Measurements from ENCODE around the gene TSNAXIP1.

The TSNAXIP1 gene

DNA sequence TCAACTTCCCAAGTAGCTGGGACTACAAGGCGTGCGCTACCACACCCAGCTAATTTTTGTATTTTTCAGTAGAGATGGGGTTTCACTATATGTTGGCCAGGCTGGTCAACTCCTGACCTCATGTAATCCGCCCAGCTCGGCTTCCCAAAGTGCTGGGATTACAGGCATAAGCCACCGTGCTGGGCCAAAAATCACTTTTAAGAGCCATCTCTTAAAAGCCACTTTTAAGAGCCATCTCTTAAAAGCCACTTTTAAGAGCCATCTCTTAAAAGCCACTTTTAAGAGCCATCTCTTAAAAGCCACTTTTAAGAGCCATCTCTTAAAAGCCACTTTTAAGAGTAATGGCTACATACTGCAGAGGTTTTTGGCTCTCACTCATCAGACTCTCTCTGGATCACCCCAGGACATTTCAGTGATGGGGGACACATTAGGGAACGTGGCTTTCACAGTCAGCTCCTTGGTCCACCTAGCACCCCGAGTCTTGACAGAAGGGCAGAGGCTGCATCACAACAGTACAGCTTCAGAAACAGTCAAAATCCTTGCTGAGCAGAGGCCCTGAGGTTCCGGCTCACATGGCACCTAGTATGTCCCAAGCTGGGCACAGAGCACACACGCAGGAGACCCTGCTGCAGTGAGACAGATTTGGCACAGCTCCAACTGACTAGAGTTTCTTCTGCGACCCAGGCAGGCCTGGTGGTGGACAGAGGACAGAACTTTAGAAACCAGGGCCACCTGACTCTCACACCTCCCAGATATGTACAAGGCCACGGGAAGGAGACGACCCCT lies 23.9 kb upstream of the TSNAXIP1 start:
- DNase-seq = no peak

DNA sequence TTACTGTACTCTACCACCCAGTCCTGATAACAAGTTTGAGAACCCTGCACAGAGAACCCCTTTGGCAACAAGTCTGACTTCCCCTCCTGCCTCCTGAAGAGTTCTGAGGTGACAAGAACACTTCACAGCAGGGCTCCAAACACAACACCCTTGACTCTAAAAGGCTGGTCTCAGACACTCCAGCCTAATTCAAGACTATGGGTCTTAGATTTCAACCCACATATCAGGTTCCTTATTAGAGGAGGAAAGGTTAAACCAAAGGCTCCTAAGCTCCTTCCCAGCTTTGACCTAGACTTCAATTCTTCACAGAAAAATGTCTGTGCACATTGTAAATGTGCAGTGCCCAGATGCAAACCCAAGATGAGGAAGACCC lies 23.4 kb upstream of the TSNAXIP1 start:
- DNase-seq = no peak

DNA sequence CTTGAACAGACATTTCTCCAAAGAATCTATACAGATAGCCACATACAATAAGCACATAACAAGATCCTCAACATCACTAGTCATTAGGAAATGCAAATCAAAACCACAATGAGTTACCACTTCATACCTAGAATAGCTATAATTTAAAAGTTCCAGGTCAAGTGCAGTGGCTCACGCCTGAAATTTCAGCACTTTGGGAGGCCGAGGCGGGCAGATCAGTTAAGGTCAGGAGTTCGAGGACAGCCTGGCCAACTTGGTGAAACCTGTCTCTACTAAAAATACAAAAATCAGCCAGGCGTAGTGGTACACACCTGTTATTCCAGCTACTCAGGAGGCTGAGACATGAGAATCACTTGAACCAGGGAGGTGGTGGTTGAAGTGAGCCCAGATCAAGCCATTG lies 20.2 kb upstream of the TSNAXIP1 start:
- DNase-seq = no peak

DNA sequence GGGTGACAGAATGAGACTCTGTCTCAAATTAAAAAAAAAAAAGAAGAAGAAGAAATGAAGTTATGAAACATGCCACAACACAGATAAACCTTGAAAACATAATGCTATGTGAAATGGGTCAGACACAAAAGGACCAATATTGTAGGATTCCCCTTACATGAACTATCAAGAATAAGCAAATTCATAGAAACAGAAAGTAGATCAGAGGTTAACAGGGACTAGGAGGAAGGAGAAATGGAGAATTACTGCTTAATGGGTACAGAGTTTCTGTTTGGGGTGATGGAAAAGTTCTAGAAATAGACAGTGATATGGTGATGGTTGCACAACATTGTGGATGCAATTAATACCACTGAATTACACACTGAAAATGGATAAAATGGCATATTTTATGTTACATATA lies 16.6 kb upstream of the TSNAXIP1 start:
- no peak for DNase-seq

DNA sequence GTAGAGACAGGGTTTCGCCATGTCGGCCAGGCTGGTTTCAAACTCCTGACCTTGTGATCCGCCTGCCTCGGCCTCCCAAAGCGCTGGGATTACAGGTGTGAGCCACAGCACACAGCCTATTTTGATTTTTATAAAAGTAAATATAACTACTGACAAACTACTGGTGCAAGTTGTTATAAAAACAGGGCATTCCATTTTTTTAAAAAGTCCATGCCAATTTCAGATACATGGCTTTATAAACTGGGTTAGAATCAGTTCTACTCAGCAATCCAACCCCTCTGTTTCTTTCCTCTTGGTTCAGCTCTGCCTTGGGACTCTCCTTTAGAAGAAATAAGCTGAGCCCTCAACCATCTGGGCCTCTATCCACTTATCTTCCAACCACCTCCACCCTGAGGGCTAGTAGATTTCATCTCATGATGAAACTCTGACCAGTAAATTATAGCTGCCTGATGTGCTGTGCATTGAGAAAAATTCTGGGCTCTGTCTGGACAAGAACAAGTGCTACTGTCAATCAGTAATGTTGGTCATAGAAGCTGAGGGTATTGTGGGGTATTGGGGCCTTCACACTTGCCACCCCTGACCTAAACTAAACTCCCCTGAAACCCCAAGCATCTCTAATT lies 10.5 kb upstream of the TSNAXIP1 start:
- DNase-seq = no peak

DNA sequence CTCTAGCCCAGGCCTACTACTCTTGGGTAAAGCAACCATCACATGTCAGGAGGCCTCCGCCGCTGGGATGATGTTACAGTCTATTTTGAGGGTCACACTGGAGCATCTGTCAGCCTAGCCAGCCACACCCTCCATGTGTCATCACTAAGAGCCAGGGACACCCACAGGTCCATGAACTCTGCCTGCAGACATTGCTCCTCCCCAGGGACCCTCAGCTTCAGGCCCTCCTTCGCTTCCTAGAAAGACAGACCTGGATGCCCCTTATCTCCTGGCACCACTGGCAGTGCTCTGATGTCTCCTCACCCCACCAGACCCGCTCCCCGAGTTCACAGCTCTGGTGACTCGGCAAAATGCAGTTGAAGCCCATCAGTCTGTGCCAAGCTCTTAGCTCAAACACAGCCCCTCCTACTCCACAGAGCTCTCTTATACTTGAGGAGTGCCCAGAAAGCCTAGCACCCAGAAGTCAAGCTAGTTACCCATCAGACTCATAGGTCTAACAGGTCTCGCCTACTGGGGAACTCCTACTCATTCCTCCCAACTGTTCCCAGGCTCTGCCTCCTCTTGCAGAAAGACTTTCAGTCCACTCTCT lies 6.3 kb upstream of the TSNAXIP1 start:
- no peak for DNase-seq

DNA sequence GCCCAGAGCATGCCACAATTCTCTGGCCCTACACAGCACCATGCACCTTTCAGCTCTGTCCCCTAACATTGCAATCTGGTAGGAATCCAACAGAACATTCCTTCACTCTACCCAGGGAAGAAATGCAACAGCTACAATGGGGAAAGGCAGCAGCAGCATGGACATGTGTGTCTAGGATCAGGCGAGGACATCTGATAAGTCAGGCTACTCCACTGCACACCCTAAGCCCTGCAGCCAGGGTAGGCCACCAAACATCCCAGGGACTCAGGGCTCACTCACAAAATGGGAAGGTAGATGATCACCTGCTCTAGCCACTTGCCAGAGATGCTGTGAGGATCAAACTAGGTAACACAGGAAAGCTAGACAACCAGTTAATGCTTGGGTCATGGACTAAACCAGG lies 5.4 kb upstream of the TSNAXIP1 start:
- no peak for DNase-seq

DNA sequence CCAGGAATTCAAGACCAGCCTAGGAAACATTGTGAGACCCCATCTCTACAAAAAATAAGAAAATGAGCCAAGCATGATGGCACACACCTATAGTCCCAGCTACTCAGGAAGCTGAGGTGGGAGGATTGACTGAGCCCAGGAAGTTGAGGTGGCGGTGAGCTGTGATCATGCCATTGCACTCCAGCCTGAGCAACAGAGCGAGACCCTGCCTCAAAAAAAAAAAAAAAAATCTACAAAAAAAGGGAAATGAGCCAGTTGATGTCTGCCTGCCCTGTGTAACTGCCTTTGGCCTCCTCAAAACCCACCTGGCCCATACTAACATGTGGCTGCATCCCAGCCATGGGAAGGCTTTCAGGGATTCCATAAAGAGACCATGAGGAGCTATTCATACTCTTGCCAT lies 4.8 kb upstream of the TSNAXIP1 start:
- DNase-seq = no peak

GRCh38 chr16:67803894-67804293 lies 2.8 kb upstream of the TSNAXIP1 start:
- peak; percentile 38 to 43 for DNase-seq

- no peak for DNase-seq
Observed at GRCh38 chr16:67804853-67805542, 1.7 kb upstream of the TSNAXIP1 start.

DNA sequence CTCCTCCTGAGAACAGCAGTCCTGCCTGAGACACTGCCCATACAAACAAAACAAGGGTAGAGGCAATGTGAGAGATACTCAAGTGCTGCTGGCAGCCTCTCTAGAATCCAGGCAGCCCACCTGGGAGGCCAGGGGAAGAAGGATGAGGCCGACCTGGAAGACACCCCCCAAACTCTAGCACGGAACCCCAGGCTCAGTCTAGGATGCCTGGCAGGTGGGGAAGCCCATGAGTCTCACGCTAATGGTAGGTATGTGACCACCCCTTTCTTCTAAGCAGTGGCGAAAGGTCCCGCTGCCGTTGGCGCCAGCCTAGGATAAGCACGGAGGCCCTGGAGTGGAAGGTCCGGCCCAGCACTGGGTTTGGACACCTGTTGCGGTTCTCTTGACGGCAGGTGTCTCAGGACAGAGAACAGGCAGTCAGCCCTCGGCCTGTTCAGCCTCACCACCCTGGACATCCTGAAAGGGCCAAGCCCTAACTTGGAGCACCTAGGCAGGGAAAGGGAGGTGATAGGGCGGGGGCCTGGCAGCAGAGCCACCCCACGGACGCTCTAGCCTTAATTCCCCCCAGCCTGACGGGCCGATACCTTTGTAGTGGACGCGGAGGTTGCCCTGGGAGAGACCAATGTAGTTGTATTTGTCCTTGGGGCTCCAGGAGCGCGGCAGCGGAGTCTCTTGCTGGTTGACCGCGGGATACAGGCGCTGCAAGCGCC lies 816 bp upstream of the TSNAXIP1 start:
- no peak for DNase-seq

DNA sequence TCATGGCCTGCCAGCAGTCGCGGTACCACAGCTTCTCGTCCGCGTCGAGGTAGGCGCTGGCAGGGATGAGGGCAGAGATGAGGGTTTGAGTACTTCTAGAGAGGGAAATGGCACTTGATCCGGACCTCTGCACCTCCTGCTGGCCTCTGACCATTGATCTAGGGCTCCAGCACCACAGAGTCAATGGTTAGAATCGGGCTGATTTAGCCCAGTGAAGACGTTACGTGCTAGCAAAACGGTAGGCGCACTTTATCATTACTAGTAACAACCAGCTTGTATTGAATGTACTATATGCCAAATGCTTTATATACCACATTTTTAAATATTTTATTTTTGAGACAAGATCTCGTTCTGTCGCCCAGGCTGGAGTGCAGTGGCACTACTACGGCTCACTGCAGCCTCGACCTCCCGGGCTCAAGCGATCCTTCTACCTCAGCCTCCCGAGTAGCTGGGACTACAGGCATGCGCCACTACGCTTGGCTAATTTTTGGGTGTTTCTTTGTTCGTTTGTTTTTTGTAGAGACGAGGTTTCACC lies 526 bp downstream of the TSNAXIP1 start:
- DNase-seq = no peak

DNA sequence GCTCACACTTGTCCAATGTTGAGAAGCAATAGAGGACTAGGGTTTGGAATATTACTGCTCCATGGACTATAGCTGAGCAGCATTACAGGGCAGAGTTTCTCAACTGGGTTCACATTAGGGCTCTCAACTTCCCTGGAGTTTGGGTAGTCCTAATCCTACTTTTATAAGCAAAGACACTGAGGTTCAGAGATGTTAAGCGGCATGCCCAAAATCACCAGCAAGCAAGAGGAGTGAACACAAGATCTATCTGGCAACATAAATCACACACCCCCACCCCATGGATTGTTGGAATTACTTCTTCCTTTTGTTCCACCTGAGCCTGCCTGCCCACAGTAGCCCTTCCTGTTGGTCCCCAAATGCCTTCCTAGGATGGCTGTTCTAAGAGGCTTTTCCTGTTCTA lies 5.2 kb downstream of the TSNAXIP1 start:
- DNase-seq = no peak

GRCh38 chr16:67814567-67814966 lies 7.9 kb downstream of the TSNAXIP1 start:
- no peak for DNase-seq

GRCh38 chr16:67820608-67821259 lies 14.0 kb downstream of the TSNAXIP1 start:
- DNase-seq = no peak

DNA sequence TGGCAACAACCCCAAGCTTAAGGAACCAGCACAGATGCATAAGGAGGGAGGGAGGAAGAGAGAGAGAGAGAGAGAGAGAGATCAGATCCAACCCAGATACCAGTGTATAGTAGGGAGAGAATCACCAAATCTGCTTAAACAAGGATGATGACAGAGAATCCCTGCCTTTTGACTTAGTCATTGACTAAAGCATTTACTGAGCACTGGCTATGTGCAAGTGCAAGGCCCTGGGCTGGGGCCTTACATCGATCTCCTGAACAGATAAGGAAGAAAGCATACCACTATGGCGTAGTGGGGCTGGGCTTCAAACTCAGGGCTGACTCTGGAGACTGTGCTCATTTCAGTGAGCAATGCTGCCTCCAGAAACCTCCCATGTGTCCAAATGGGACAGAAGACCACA lies 15.8 kb downstream of the TSNAXIP1 start:
- no peak for DNase-seq

GRCh38 chr16:67825119-67825518 lies 18.4 kb downstream of the TSNAXIP1 start:
- DNase-seq = no peak

DNA sequence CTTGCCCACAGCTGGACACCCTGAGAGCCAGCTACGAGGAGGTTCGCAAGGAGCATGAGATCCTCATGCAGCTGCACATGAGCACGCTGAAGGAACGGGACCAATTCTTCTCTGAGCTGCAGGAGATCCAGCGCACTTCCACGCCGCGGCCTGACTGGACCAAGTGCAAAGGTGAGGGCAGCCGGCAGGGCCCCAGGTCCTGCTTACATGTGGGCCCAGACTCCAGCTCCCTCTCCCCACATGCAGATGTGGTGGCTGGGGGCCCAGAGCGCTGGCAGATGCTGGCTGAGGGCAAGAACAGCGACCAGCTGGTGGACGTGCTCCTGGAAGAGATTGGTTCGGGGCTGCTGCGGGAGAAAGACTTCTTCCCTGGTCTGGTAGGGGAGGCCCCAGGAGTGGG lies 19.2 kb downstream of the TSNAXIP1 start:
- DNase-seq = no peak

- no peak for DNase-seq
Observed at GRCh38 chr16:67828651-67829050, 22.0 kb downstream of the TSNAXIP1 start.

DNA sequence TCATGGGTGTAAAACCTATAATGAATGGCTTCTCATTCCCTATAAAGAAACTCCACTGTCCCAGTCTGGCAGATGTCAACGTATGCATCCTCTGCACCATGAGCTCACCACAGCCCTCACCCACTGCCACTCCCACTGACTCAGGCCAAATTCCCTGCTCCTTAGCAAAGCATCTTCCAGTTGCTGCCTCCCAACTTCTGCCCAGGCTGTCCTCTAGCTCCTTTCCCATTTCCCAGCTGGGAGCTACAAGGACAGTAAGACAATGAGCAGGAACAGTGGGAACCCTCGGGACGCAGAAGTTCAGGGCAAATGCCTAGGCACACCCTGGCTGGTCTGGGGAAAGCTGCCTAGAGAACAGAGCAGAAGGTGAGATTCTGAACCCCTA lies 26.3 kb downstream of the TSNAXIP1 start:
- peak in 1 of 2 experiments; percentile 20 for DNase-seq

- DNase-seq = peak; percentile 86 to 94
Observed at GRCh38 chr16:67833415-67834241, 26.9 kb downstream of the TSNAXIP1 start.

Measured in Kasumi-1 (cell line).